IPS-NIHi11 (cell line): Measurements from ENCODE around the gene MED13L.

ENCODE experiments used
- DNase-seq: peaks from one replicate; pipeline ENCODE4 v3.0.0; 2012; ENCODE audit warnings: mixed read lengths, low spot score

Gene MED13L

GRCh38 chr12:115941362-115941761 lies 336.1 kb downstream of the MED13L start:
- DNase-seq: no peak

GRCh38 chr12:115938794-115939377 lies 338.6 kb downstream of the MED13L start:
- no peak for DNase-seq

DNA sequence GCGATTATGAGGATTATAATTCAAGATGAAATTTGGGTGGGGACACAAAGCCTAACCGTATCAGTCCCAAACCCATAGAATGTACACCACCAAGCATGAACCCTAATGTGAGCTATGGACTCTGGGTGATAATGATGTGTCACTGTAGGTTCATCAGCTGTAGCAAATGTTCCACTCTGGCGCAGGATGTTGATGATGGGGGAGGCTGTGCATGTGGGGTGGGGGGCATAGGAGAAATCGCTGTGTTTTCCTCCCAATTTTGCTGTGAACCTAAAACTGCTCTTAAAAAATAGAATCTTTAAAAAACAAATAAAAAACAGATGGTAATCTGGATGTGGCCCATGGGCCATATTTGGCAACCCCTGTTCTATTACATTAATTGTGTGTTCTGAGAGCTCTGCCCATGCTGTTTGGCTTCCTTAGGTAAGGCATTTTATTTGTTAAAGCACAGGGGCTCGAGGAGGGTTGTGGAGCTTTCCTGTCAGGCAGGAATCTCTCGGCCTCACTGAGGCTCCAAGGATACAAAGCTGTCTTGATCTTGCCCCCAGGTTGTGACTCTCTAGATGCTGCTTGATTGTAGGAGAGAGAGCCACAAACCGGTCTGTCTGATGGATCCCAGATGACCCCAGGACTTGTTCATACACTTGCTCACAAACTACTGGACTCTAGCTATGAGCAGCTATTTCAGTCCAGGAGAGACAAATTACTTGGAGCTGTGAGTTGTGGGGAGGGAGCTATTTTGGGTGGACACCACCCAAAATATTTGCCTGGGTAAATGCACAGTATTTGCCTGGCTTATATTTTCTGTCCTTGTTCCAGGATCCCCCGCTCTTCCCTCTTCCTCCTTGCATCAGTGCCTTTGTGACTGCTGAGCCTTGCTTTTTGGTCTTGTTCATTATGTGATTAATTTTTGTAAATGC lies 340.2 kb downstream of the MED13L start:
- no peak for DNase-seq

DNA sequence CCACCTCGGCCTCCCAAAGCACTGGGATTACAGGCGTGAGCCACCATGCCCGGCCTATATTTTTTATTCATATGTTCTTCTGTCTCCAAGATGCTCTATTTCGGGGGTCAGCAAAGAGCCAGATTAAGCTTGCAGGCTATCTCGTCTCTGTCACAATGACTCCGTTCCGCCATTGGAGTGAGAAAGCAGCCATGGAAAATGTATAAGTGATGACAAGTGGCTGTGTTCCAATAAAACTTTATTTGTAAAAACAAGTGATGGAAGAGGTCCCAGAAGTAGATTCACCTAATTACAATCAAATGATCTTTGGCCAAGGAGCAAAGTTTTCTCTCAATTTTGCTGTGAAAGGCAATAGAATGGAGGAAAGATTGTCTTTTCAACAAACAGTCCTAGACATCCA lies 342.6 kb downstream of the MED13L start:
- no peak for DNase-seq

GRCh38 chr12:115934046-115934445 lies 343.4 kb downstream of the MED13L start:
- no peak for DNase-seq

- DNase-seq: no peak
Observed at GRCh38 chr12:115932066-115932465, 345.4 kb downstream of the MED13L start.

DNA sequence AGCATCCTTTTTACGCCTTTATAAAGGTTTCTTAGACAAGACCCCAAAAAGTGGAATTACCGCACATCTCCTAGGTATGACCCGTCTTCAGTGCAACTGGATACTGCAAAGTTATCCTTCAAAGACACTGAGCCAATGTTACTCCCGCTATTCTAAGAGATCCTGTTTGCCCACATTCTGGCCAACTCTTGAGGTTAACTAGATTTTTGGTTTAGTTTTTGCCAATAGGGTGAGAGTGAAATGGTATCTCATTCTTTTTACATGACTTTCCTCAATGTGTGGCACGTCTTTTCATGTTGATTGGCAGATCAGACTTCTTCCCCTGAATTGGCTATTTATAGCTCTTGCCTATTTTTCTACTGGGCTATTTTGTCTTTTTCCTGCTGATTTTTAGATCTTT lies 347.2 kb downstream of the MED13L start:
- no peak for DNase-seq

- no peak for DNase-seq
Observed at GRCh38 chr12:115926037-115926670, 351.3 kb downstream of the MED13L start.

- no peak for DNase-seq
Observed at GRCh38 chr12:115923851-115924250, 353.6 kb downstream of the MED13L start.

DNA sequence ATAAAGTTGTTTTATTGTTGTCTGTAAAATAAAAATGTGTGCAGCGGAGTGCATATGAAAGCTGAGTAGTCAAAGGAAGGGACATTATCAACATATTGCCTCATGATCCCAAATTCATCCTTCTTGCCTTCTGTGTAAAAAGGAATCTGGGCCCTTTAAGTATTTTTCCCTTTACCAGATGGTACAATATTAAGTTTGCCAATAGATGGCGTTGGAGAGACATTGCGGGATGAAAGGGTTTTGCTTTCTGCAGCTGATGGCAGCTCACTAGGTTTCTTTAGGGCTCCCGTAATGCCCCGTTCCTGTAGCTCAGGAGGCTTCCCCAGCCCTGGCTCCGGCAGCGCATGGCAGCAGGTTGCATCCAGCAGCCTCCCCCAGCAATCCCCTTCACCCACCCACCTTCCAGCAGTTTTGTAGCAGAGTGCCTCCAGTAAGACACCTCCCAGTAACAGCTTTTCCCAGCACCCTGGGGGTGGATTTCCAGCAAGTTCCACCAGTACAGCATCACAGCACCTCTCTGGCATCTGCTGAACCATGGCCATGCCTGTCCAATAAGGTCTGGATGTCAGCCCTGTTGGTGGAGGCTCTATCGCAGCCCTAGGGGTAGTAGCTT lies 354.4 kb downstream of the MED13L start:
- no peak for DNase-seq

DNA sequence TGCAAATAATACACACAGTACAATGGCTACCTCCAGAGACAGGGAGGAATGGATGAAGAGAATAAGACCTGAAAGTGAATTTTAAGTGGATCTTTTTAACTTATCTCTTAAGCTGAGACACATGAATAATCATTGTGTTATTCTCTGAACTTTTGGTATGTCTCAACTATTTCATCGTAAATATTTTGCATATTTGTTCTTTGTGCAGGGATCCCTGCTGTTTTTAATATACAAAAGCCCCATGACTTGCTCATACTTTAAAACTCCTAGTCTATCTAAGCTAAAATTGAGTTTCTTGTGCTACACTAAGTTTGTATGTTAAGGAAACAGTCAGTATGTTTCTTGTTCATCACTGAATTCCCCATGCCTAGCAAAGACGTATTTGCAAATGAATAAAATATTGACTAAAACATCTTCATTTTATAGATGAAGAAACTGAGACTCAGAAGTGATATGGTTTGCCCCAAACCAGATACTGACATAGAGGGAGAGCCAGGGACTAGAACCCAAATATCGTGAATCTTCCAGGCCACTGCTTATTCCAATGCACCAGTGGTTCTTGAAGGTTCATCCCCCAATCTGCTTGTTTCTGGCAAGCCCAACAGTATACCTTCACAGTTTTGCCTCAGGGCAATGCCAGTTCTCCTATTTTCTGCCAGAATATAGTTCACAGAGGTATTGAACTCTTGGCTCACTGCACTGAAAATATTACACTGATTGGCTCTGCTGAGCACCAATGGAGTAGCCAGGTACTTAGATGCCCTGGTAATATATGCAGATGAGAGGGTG lies 356.9 kb downstream of the MED13L start:
- DNase-seq: no peak

DNA sequence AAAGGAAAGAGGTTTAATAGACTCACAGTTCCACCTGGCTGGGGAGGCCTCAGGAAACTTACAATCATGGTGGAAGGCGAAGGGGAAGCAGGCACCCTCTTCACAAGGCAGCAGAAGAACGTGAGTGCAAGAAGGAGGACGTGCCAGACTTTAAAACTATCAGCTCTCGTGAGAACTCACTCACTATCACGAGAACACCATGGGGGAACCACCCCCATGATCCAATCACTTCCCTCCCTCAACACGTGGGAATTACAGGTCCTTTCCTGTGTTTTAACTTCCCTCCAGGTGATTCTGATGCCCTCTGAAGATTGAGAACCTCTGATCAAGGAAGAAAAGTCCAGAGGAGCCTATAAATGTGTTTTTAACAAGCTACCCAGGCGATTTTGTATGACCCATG lies 358.7 kb downstream of the MED13L start:
- DNase-seq: no peak

GRCh38 chr12:115916910-115917668 lies 360.4 kb downstream of the MED13L start:
- DNase-seq: peak; percentile 96

DNA sequence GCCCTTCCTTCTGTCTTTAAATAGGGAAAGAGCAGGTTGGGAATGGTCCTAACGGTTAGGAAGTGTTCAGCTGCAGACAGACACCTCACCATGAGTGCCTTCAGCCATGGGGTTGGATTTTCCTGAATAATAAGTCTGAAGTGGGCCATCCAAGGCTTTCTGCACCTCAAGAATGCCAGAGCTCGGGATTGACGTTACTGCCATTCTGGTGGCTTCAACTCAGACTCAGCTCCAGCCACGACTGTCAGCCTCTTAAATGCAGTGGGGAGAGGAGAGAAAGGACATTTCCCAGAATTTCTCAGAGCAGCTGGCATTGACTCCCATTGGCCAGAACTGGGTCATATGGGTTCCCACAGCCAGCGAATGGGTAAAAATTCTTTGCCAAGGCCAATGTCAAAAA lies 363.4 kb downstream of the MED13L start:
- DNase-seq: no peak

DNA sequence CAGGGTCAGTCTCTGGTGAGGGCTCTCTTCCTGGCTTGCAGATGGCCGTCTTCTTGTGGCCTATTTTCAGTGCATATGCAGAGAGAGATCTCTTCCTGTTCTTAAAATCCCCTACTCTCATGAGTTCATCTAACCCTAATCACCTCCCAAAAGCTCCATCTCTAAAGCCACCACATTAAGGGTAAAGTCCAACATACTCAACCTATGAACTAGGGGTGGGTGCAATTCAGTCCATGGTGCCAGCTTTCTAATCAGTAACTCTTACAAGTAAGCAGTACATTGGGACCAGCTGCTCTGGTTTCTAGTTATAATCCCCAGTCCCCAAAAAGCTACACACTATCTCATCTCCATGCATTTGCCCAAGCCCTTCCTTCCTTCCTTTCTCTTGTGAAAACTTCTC lies 365.1 kb downstream of the MED13L start:
- DNase-seq: no peak

GRCh38 chr12:115911360-115911759 lies 366.1 kb downstream of the MED13L start:
- DNase-seq: no peak

DNA sequence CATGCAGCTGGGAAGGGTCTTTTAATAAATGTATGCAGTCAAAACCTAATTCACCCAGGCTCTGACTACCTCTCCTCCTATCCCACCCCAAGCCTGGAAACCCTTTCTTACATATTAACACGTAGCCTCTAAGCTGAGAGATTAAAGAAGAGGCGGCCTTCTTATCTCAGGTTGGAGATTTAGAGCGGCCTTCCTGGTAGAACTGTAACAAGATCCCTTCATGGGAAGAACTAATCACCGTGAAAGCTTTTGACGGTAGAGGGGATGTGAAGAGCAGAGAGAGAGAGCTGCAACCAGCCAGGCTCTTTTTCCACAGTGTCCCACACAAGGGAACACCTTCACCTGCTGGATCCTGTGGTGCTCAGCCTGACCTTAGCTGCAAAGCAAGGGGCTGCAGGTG lies 367.4 kb downstream of the MED13L start:
- no peak for DNase-seq
